K562 (cell line): Measurements from ENCODE around the gene GLTPD2. TPM values are rescaled to one million over a fixed set of nuclear protein-coding genes. Genes with fewer than 3 reads are reported as not detected.

ENCODE experiments used
- CTBP1 ChIP-seq: fragments of 450-650 bp; IDR thresholded peaks from 2 replicates; pipeline ENCODE4 v1.6.1; 2016; ENCODE audit warnings: borderline replicate concordance
- EP400 ChIP-seq: fragments of 450-650 bp; IDR thresholded peaks from 2 replicates; pipeline ENCODE4 v1.6.1; 2017; ENCODE audit warnings: antibody characterized with exemption, mild to moderate bottlenecking, moderate library complexity
- MIER1 ChIP-seq: fragments of 450-650 bp; IDR thresholded peaks from 2 replicates; pipeline ENCODE4 v1.6.1; 2016; ENCODE audit warnings: antibody characterized with exemption, mild to moderate bottlenecking, low read depth
- SMARCA5 ChIP-seq: fragments of 450-650 bp; IDR thresholded peaks from 2 replicates; pipeline ENCODE4 v1.6.1; 2016
- TEAD2 ChIP-seq: fragments of 450-650 bp; IDR thresholded peaks from 2 replicates; pipeline ENCODE4 v1.6.1; 2016; ENCODE audit warnings: missing genetic modification characterization, control low read depth, missing compliant biosample characterization
- ZNF134 ChIP-seq: fragments of 250-450 bp; sonication (Bioruptor Pico); conservative IDR thresholded peaks from 2 replicates; pipeline ENCODE4 v1.4.0; 2020
- polyA plus RNA-seq, 8 experiments: library from polyadenylated mRNA; depleted of rRNA in 4 of 8; stranded (reverse) in 5 of 8; unstranded in 3 of 8; fragments of >200 nt; fragmentation: Nextera tagmentation in 2 of 8; fragmentation: Illumina TruSeq in 1 of 8; extraction: Ambion mirVana in 2 of 8; extraction: Trizol in 1 of 8; gene quantifications; 2 replicates each; pipeline versions ENCODE4 v1.2.1 to v1.2.3, GENCODE V29; 2011 to 2014; ENCODE audit warnings: inconsistent platforms in 1 of 8, missing spikeins in 1 of 8
- total RNA-seq, 7 experiments: library from RNA; depleted of rRNA in 6 of 7; stranded (reverse); fragments of >200 nt in 6 of 7; fragmentation: Illumina TruSeq in 2 of 7; extraction: Trizol in 2 of 7; gene quantifications; 2 replicates each; pipeline versions ENCODE4 v1.2.1 to v1.2.3, GENCODE V29; 2011 to 2021; ENCODE audit warnings: low replicate concordance in 1 of 7
- TF ChIP-seq, protein P1 (sequence below), 2 experiments: fragments of 450-650 bp in 1 of 2; sonication (generic) in 1 of 2; formaldehyde crosslinking in 1 of 2; IDR thresholded peaks; 2 replicates each; pipeline versions ENCODE4 v1.7.1 to v1.9.0; 2016 to 2022; ENCODE audit warnings: inconsistent platforms in 1 of 2, mild to moderate bottlenecking in 1 of 2, missing genetic modification reagents in 1 of 2
- TF ChIP-seq, protein P2 (sequence below), 2 experiments: fragments of 450-650 bp; IDR thresholded peaks; 2 replicates each; pipeline ENCODE4 v1.6.1; 2016; ENCODE audit warnings: mild to moderate bottlenecking in 2 of 2, borderline replicate concordance in 1 of 2, low read depth in 1 of 2, moderate library complexity in 1 of 2
- TF ChIP-seq, protein P3 (sequence below): sonication (generic); formaldehyde crosslinking; IDR thresholded peaks from 2 replicates; pipeline ENCODE4 v1.9.0; 2022; ENCODE audit warnings: mild to moderate bottlenecking, missing genetic modification reagents

GLTPD2 gene
- total and polyA plus RNA-seq, 9 of the 15 experiments (the other 6 are each of a cell fraction or from before 2014, with no cell fraction given): not detected

GRCh38 chr17:4833941-4834680 lies 45.3 kb downstream of the GLTPD2 start (continued):
- TF ChIP-seq, protein P1, sequence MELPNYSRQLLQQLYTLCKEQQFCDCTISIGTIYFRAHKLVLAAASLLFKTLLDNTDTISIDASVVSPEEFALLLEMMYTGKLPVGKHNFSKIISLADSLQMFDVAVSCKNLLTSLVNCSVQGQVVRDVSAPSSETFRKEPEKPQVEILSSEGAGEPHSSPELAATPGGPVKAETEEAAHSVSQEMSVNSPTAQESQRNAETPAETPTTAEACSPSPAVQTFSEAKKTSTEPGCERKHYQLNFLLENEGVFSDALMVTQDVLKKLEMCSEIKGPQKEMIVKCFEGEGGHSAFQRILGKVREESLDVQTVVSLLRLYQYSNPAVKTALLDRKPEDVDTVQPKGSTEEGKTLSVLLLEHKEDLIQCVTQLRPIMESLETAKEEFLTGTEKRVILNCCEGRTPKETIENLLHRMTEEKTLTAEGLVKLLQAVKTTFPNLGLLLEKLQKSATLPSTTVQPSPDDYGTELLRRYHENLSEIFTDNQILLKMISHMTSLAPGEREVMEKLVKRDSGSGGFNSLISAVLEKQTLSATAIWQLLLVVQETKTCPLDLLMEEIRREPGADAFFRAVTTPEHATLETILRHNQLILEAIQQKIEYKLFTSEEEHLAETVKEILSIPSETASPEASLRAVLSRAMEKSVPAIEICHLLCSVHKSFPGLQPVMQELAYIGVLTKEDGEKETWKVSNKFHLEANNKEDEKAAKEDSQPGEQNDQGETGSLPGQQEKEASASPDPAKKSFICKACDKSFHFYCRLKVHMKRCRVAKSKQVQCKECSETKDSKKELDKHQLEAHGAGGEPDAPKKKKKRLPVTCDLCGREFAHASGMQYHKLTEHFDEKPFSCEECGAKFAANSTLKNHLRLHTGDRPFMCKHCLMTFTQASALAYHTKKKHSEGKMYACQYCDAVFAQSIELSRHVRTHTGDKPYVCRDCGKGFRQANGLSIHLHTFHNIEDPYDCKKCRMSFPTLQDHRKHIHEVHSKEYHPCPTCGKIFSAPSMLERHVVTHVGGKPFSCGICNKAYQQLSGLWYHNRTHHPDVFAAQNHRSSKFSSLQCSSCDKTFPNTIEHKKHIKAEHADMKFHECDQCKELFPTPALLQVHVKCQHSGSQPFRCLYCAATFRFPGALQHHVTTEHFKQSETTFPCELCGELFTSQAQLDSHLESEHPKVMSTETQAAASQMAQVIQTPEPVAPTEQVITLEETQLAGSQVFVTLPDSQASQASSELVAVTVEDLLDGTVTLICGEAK (IDR thresholded peaks at IDR 0.05): peak; percentile 61
- TF ChIP-seq, protein P1 (CRISPR knock-in tag; IDR thresholded peaks at IDR 0.05): no peak
- no peak for TF ChIP-seq CTBP1
- TF ChIP-seq TEAD2 (tag): no peak
- TF ChIP-seq ZNF134 (CRISPR knock-in tag): no peak
- no peak for TF ChIP-seq SMARCA5
- TF ChIP-seq, protein P2, sequence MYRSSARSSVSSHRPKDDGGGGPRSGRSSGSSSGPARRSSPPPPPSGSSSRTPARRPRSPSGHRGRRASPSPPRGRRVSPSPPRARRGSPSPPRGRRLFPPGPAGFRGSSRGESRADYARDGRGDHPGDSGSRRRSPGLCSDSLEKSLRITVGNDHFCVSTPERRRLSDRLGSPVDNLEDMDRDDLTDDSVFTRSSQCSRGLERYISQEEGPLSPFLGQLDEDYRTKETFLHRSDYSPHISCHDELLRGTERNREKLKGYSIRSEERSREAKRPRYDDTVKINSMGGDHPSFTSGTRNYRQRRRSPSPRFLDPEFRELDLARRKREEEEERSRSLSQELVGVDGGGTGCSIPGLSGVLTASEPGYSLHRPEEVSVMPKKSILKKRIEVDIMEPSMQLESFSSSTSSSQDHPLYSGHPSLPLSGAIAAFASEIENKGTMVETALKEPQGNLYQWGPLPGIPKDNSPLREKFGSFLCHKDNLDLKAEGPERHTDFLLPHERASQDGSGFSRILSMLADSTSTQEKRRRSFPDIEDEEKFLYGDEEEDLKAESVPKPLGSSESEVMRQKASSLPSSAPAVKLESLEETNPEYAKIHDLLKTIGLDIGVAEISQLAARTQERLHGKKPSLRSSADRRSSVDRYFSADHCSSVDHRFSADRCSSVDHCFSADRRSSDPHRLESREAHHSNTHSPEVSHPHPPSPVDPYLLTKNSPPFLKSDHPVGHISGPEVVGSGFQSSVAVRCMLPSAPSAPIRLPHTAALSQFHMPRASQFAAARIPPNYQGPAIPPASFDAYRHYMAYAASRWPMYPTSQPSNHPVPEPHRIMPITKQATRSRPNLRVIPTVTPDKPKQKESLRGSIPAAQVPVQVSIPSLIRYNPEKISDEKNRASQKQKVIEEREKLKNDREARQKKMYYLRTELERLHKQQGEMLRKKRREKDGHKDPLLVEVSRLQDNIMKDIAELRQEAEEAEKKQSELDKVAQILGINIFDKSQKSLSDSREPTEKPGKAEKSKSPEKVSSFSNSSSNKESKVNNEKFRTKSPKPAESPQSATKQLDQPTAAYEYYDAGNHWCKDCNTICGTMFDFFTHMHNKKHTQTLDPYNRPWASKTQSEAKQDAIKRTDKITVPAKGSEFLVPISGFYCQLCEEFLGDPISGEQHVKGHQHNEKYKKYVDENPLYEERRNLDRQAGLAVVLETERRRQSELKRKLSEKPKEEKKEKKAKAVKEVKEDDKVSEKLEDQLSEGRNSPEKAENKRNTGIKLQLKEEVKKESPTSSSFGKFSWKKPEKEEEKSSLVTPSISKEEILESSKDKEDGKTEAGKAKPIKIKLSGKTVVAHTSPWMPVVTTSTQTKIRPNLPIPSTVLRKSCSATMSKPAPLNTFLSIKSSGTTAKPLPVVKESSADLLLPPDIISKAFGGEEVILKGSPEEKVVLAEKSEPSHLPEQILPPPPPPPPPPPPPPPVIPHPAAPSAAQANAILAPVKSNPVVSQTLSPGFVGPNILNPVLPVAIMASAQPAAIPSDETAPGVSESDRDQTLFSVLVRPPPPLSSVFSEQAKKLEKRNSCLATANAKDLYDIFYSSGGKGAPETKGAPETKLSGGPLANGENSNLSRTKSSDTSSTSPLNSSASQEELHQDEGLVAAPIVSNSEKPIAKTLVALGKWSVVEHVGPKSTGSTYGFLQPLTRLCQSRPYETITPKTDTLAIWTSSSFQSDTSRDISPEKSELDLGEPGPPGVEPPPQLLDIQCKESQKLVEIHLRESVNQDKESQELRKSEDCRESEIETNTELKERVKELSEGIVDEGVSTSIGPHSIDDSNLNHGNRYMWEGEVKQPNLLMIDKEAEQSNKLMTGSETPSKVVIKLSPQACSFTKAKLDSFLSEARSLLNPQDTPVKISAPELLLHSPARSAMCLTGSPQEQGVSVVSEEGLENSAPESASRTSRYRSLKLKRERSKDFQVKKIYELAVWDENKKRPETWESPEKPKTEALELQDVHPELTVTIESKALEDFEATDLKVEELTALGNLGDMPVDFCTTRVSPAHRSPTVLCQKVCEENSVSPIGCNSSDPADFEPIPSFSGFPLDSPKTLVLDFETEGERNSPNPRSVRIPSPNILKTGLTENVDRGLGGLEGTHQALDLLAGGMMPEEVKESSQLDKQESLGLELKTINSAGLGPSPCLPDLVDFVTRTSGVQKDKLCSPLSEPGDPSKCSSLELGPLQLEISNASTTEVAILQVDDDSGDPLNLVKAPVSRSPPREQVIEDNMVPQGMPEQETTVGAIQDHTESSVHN (IDR thresholded peaks at IDR 0.05; ENCODE audit: borderline replicate concordance in 1 of 2, low read depth in 1 of 2): no peak
- TF ChIP-seq, protein P3, sequence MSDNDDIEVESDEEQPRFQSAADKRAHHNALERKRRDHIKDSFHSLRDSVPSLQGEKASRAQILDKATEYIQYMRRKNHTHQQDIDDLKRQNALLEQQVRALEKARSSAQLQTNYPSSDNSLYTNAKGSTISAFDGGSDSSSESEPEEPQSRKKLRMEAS: no peak
- 0 out of 2 replicates have a peak, but pooled peaks have one; percentile 16 for TF ChIP-seq EP400
- TF ChIP-seq MIER1: no peak
